Measurements from ENCODE around the gene PDZD2. TPM values are rescaled to one million over a fixed set of nuclear protein-coding genes. Genes with fewer than 3 reads are reported as not detected.

PDZD2 gene
- total RNA-seq, 2 donors from 2014 or later, result 10.3 to 59.5 TPM

GRCh38 chr5:32027717-32028458 lies 389.0 kb downstream of the PDZD2 start:
- no peak overlapping the region for H3K4me3 ChIP-seq
- H3K4me1 ChIP-seq (replicated peaks), result no peaks in the 10 kb centered on the region
- intact Hi-C loops (cut with DNase I), result no loop called here
- H3K27ac ChIP-seq, result peak overlapping the region in 1 of 2 donors; percentile 26
- H3K9me3 ChIP-seq, result no peaks in the 10 kb centered on the region
- TF ChIP-seq, protein P1, sequence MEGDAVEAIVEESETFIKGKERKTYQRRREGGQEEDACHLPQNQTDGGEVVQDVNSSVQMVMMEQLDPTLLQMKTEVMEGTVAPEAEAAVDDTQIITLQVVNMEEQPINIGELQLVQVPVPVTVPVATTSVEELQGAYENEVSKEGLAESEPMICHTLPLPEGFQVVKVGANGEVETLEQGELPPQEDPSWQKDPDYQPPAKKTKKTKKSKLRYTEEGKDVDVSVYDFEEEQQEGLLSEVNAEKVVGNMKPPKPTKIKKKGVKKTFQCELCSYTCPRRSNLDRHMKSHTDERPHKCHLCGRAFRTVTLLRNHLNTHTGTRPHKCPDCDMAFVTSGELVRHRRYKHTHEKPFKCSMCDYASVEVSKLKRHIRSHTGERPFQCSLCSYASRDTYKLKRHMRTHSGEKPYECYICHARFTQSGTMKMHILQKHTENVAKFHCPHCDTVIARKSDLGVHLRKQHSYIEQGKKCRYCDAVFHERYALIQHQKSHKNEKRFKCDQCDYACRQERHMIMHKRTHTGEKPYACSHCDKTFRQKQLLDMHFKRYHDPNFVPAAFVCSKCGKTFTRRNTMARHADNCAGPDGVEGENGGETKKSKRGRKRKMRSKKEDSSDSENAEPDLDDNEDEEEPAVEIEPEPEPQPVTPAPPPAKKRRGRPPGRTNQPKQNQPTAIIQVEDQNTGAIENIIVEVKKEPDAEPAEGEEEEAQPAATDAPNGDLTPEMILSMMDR (IDR thresholded peaks at IDR 0.05), result no peak
- TF ChIP-seq POLR2AphosphoS5 (IDR thresholded peaks at IDR 0.05) (peak; percentile 80), POLR2A (IDR thresholded peaks at IDR 0.05) (no peak)
- 31% methylated on average over 10 of the region's 10 CpGs for WGBS
- H3K36me3 ChIP-seq, result no peaks in the 10 kb centered on the region
- peak; percentile 76 for DNase-seq (ENCODE audit: low spot score)
- no peaks in the 10 kb centered on the region for H3K27me3 ChIP-seq (replicated peaks; ENCODE audit: insufficient read depth)

DNA sequence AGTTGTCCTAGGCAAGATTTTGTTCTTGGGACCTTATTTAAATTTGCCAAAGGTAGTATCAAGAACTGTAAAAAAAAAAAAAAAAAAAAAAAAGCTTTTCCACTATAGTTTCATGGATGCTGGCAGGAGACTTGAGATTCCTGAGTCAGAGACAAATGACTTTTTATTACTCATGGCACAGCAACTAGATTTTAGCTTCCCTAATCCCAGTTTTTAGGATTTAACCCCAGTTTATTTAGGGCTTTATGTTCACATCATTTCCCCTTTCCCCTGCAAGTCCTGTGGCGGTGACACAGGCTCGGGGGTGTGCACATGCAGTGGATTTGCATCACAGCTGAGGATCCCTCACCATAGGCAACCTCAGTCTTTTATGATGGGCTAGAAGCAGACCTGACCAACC lies 390.3 kb downstream of the PDZD2 start:
- Histone ChIP-seq H3K27ac (no peak overlapping the region), H3K27me3 (replicated peaks; ENCODE audit: insufficient read depth) (no peaks in the 10 kb centered on the region), H3K4me1 (replicated peaks) (no peaks in the 10 kb centered on the region), H3K36me3 (no peaks in the 10 kb centered on the region), H3K4me3 (no peak overlapping the region), H3K9me3 (no peaks in the 10 kb centered on the region)
- TF ChIP-seq POLR2AphosphoS5 (IDR thresholded peaks at IDR 0.05) (no peak), POLR2A (IDR thresholded peaks at IDR 0.05) (no peak)
- TF ChIP-seq, protein P1 (IDR thresholded peaks at IDR 0.05), result no peak
- intact Hi-C loops (cut with DNase I), result no loop called here
- 88% methylated on average over 2 of the region's 2 CpGs for WGBS
- no peak for DNase-seq (ENCODE audit: low spot score)

DNA sequence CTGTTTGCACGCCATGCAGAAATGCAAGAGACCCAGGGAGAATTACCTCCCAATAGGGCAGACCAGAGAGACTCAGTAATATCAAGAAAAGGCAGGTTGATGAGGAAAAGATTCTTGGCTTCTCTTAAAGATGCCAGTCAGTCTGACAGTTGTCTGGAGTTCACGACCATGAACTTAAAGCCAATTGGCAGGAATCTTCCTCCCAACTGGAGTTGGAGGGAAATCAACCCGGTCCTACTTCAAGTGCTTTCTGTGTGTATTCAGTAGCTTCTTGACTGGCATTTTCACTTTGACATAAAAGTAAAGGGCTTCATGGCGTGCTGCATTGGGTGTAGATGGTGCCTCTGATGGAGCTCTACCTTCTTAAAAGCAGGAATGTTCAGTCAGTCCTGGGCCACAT lies 390.9 kb downstream of the PDZD2 start:
- H3K27ac ChIP-seq, result no peak overlapping the region
- no peaks in the 10 kb centered on the region for H3K4me1 ChIP-seq (replicated peaks)
- no peak overlapping the region for H3K4me3 ChIP-seq
- 90% methylated on average over 4 of the region's 4 CpGs for WGBS
- no peaks in the 10 kb centered on the region for H3K36me3 ChIP-seq
- H3K9me3 ChIP-seq, result no peaks in the 10 kb centered on the region
- TF ChIP-seq POLR2AphosphoS5 (IDR thresholded peaks at IDR 0.05), result no peak
- TF ChIP-seq POLR2A (IDR thresholded peaks at IDR 0.05), result no peak
- TF ChIP-seq, protein P1 (IDR thresholded peaks at IDR 0.05), result no peak
- no peaks in the 10 kb centered on the region for H3K27me3 ChIP-seq (replicated peaks; ENCODE audit: insufficient read depth)
- no peak for DNase-seq (ENCODE audit: low spot score)
- intact Hi-C loops (cut with DNase I), result no loop called here

- 87% methylated on average over 3 of the region's 3 CpGs for WGBS
- Histone ChIP-seq H3K27ac (no peak overlapping the region), H3K9me3 (no peaks in the 10 kb centered on the region), H3K27me3 (replicated peaks; ENCODE audit: insufficient read depth) (no peaks in the 10 kb centered on the region), H3K36me3 (no peaks in the 10 kb centered on the region), H3K4me3 (no peak overlapping the region), H3K4me1 (replicated peaks) (no peaks in the 10 kb centered on the region)
- intact Hi-C loops (cut with DNase I), result no loop called here
- no peak for DNase-seq (ENCODE audit: low spot score)
- no peak for TF ChIP-seq POLR2AphosphoS5 (IDR thresholded peaks at IDR 0.05)
- TF ChIP-seq, protein P1 (IDR thresholded peaks at IDR 0.05), result no peak
- no peak for TF ChIP-seq POLR2A (IDR thresholded peaks at IDR 0.05)
Measured at GRCh38 chr5:32030222-32030621, 391.3 kb downstream of the PDZD2 start.

DNA sequence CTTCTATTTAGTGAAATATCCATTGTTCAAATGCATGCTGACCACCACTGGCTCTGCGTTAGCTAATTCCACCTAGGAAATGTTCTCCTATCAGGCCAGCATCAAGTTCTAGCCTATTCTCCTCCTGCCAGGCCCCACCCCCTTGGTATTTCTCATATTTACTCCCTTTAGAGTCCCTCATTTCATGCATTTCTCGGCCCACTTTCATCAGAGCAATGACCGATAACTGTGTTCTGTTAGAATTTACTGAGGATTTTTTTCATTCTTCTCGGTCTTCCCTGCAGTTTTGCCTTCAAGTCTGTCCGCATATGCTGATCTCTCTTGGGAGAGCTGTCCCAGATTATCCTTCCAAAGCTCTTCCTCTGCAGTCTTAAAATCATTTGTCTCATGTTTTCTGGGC lies 391.8 kb downstream of the PDZD2 start:
- Histone ChIP-seq H3K27me3 (replicated peaks; ENCODE audit: insufficient read depth) (no peaks in the 10 kb centered on the region), H3K36me3 (no peaks in the 10 kb centered on the region), H3K27ac (no peak overlapping the region), H3K9me3 (no peaks in the 10 kb centered on the region), H3K4me1 (replicated peaks) (no peaks in the 10 kb centered on the region), H3K4me3 (no peak overlapping the region)
- 82% methylated on average over 5 of the region's 5 CpGs for WGBS
- intact Hi-C loops (cut with DNase I), result no loop called here
- no peak for DNase-seq (ENCODE audit: low spot score)
- TF ChIP-seq, protein P1 (IDR thresholded peaks at IDR 0.05), result no peak
- TF ChIP-seq POLR2AphosphoS5 (IDR thresholded peaks at IDR 0.05) (no peak), POLR2A (IDR thresholded peaks at IDR 0.05) (no peak)

All from prostate gland (tissue), 2 donors.